Lower lobe of right lung (tissue), 2 donors: Measurements from ENCODE around the gene EPHA2. TPM values are rescaled to one million over a fixed set of nuclear protein-coding genes. Genes with fewer than 3 reads are reported as not detected.
"Not testable (repeated sequence)": the region's sequence is repeated elsewhere in the genome, so short reads cannot be mapped to it uniquely, and the experiment has no call there.

ENCODE experiments used
- ATAC-seq, 2 donors: fragments of 200-7000 bp; cut with Tn5 transposase; one replicate each; pipeline ENCODE4 v1.9.1; 2020 to 2022; ENCODE audit warnings: mild to moderate bottlenecking in 2 of 2, moderate library complexity in 2 of 2
- DNase-seq: peaks from one replicate; pipeline ENCODE4 v3.0.0-alpha.2; 2020
- H3K27ac ChIP-seq: fragments of 200-600 bp; one replicate; pipeline ENCODE4 v1.8.0; 2022
- H3K27me3 ChIP-seq: fragments of 200-600 bp; one replicate; pipeline ENCODE4 v1.8.0; 2022; ENCODE audit warnings: low read depth
- H3K36me3 ChIP-seq: fragments of 200-600 bp; one replicate; pipeline ENCODE4 v1.8.0; 2022; ENCODE audit warnings: mild to moderate bottlenecking
- H3K4me1 ChIP-seq: fragments of 200-600 bp; one replicate; pipeline ENCODE4 v1.8.0; 2022
- H3K4me3 ChIP-seq: fragments of 200-600 bp; one replicate; pipeline ENCODE4 v1.8.0; 2022; ENCODE audit warnings: mild to moderate bottlenecking
- H3K9me3 ChIP-seq: fragments of 200-600 bp; one replicate; pipeline ENCODE4 v1.8.0; 2022
- CTCF ChIP-seq: fragments of 200-600 bp; IDR thresholded peaks from one replicate; pipeline ENCODE4 v1.8.0; 2022; ENCODE audit warnings: antibody characterized with exemption, mild to moderate bottlenecking
- intact Hi-C: fragments of 100-400 bp; cut with DNase I; formaldehyde crosslinking; loops from one replicate; pipeline ENCODE4 v1.11.0; 2022
- total RNA-seq: library from RNA; stranded (reverse); fragmentation: NEBNext Ultra II Directional; extraction: Animal tissue kit (Norgen Biotek cat#: 25700); gene quantifications from one replicate; pipeline ENCODE4 v1.2.1, GENCODE V29; 2021
- donor health status: DM: no; HTN: yes; CAD: no; lungs with severe emphysema.

EPHA2 gene
- total RNA-seq, 1 donor from 2014 or later, result 20.4 TPM

GRCh38 chr1:16172964-16173446, 17.1 kb upstream of the EPHA2 start:
- Histone ChIP-seq H3K4me1 (peaks cover 51% of the 10 kb centered on the region), H3K36me3 (no peaks in the 10 kb centered on the region), H3K9me3 (no peaks in the 10 kb centered on the region), H3K4me3 (no peak overlapping the region), H3K27me3 (no peaks in the 10 kb centered on the region), H3K27ac (peak overlapping the region; percentile 49)
- intact Hi-C loops, result no loop called here
- ATAC-seq, result peak; percentile 50 to 53
- no peak for TF ChIP-seq CTCF
- no peak for DNase-seq

GRCh38 chr1:16172218-16172830, 16.5 kb upstream of the EPHA2 start:
- Histone ChIP-seq H3K36me3 (no peaks in the 10 kb centered on the region), H3K27me3 (no peaks in the 10 kb centered on the region), H3K9me3 (no peaks in the 10 kb centered on the region), H3K4me1 (peaks cover 54% of the 10 kb centered on the region), H3K4me3 (no peak overlapping the region), H3K27ac (no peak overlapping the region)
- ATAC-seq, result no peak
- no peak for TF ChIP-seq CTCF
- intact Hi-C loops, result no loop called here
- no peak for DNase-seq

- TF ChIP-seq CTCF, result no peak
- Histone ChIP-seq H3K4me3 (no peak overlapping the region), H3K4me1 (peaks cover 49% of the 10 kb centered on the region), H3K27me3 (no peaks in the 10 kb centered on the region), H3K36me3 (no peaks in the 10 kb centered on the region), H3K9me3 (no peaks in the 10 kb centered on the region), H3K27ac (no peak overlapping the region)
- intact Hi-C loops, result no loop called here
- no peak for DNase-seq
- no peak for ATAC-seq
Measured at GRCh38 chr1:16171314-16172151, 15.7 kb upstream of the EPHA2 start.

GRCh38 chr1:16170283-16170673, 14.4 kb upstream of the EPHA2 start:
- DNase-seq (no peak), ATAC-seq (no peak)
- peaks cover 36% of the 10 kb centered on the region for H3K4me1 ChIP-seq
- no peaks in the 10 kb centered on the region for H3K27me3 ChIP-seq
- H3K9me3 ChIP-seq, result no peaks in the 10 kb centered on the region
- intact Hi-C loops, result no loop called here
- no peak for TF ChIP-seq CTCF
- H3K4me3 ChIP-seq, result no peak overlapping the region
- H3K36me3 ChIP-seq, result no peaks in the 10 kb centered on the region
- no peak overlapping the region for H3K27ac ChIP-seq

GRCh38 chr1:16168622-16169360, 12.9 kb upstream of the EPHA2 start:
- no peak for TF ChIP-seq CTCF
- DNase-seq (no peak), ATAC-seq (no peak)
- no peaks in the 10 kb centered on the region for H3K36me3 ChIP-seq
- H3K4me3 ChIP-seq, result no peak overlapping the region
- no peak overlapping the region for H3K27ac ChIP-seq
- intact Hi-C loops, result no loop called here
- no peaks in the 10 kb centered on the region for H3K9me3 ChIP-seq
- peaks cover 31% of the 10 kb centered on the region for H3K4me1 ChIP-seq
- no peaks in the 10 kb centered on the region for H3K27me3 ChIP-seq

GRCh38 chr1:16168144-16168495, 12.3 kb upstream of the EPHA2 start:
- Histone ChIP-seq H3K4me3 (peak overlapping the region; percentile 51), H3K4me1 (peaks cover 24% of the 10 kb centered on the region)
- H3K9me3 ChIP-seq, H3K27ac ChIP-seq, intact Hi-C loops, H3K36me3 ChIP-seq, H3K27me3 ChIP-seq, ATAC-seq, DNase-seq: not testable (repeated sequence)
